ENCODE data around the gene PPP2R5C. TPM values are rescaled to one million over a fixed set of nuclear protein-coding genes. Genes with fewer than 3 reads are reported as not detected.
"Not testable (repeated sequence)": the region's sequence is repeated elsewhere in the genome, so short reads cannot be mapped to it uniquely, and the experiment has no call there.

Gene PPP2R5C
- total and polyA plus RNA-seq, 2 of the 8 experiments (the other 6 are each of a cell fraction or from before 2014, with no cell fraction given), result 49.6 to 95.9 TPM

DNA sequence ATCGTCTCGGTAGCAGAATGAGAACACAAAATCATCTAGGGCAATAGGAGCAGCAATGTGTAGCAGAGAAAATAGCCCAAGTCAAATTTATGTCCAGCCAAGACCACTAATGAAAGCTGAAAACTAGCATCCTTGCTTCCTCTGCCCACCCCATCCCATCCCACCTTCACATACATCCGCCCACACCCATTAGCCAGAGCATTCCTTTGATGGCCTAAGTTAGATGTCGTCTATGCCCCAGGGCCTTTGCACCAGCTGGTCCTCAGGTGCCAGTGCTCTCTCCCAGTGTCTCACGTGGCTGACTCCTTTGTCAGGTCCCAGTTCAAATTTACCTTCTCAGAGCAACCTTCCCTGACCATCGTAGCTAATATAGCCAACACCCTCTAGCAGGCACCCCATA, 17.8 kb upstream of the PPP2R5C start (continued):
- TF ChIP-seq BRCA1 (IDR thresholded peaks at IDR 0.05; ENCODE audit: low read depth, low read length), result no peak
- TF ChIP-seq SP4 (IDR thresholded peaks at IDR 0.05; ENCODE audit: low read length), result no peak
- TF ChIP-seq FOSL1 (IDR thresholded peaks at IDR 0.05; ENCODE audit: insufficient read depth, low read depth, low read length), result no peak
- TF ChIP-seq CTBP2 (IDR thresholded peaks at IDR 0.05; ENCODE audit: borderline replicate concordance, insufficient read depth, insufficient read length, low read length), result no peak

DNA sequence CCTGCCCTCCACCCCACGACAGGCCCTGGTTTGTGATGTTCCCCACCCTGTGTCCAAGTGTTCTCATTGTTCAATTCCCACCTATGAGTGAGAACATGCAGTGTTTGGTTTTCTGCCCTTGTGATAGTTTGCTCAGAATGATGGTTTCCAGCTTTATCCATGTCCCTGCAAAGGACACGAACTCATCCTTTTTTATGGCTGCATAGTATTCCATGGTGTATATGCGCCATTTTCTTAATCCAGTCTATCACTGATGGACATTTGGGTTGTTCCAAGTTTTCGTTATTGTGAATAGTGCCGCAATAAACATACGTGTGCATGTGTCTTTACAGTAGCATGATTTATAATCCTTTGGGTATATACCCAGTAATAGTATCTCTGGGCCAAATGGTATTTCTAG, 17.1 kb upstream of the PPP2R5C start:
- H3K9ac ChIP-seq (replicated peaks in 1 of 4; ENCODE audit: extremely low read depth in 1 of 4, low read depth in 3 of 4, low read length in 3 of 4); H3K18ac ChIP-seq (ENCODE audit: extremely low read depth, low read length); H2BK120ac ChIP-seq (replicated peaks; ENCODE audit: low read depth, low read length); H3K79me2 ChIP-seq (ENCODE audit: control insufficient read depth in 1 of 2, insufficient read depth in 2 of 2, low read length in 2 of 2); H2BK20ac ChIP-seq (ENCODE audit: low read length); H4K8ac ChIP-seq (ENCODE audit: extremely low read depth, insufficient read depth, low read length); POLR2A ChIA-PET (ENCODE audit: partially characterized antibody); H3K23me2 ChIP-seq (ENCODE audit: low read depth, low read length); H3K56ac ChIP-seq (replicated peaks; ENCODE audit: insufficient read length, low read depth, low read length); H2BK5ac ChIP-seq (ENCODE audit: low read depth, low read length); H2BK12ac ChIP-seq (ENCODE audit: low read depth, low read length); DNase-seq (ENCODE audit: low read depth in 1 of 2, low spot score in 2 of 2); H3K27me3 ChIP-seq (replicated peaks in 1 of 4; ENCODE audit: control insufficient read depth in 3 of 4, extremely low read depth in 1 of 4, insufficient read depth in 3 of 4, low read length in 3 of 4); H2AK5ac ChIP-seq (ENCODE audit: low read depth, low read length); H3K27ac ChIP-seq (ENCODE audit: low read depth, low read length); H3K23ac ChIP-seq (ENCODE audit: insufficient read length); H4K5ac ChIP-seq (ENCODE audit: insufficient read length, low read depth, low read length); H3K36me3 ChIP-seq (ENCODE audit: control insufficient read depth in 2 of 4, insufficient read depth in 4 of 4, low read length in 3 of 4); FAIRE-seq; H3K4me3 ChIP-seq (ENCODE audit: extremely low read depth in 1 of 4, insufficient read depth in 2 of 4, low read depth in 3 of 4, low read length in 4 of 4); H4K91ac ChIP-seq (replicated peaks; ENCODE audit: insufficient read length, low read length); H3K79me1 ChIP-seq (ENCODE audit: low read depth, low read length); H2BK15ac ChIP-seq (ENCODE audit: low read length); H3K4me2 ChIP-seq (ENCODE audit: insufficient read depth in 1 of 2, low read depth in 2 of 2, low read length in 2 of 2); H3K14ac ChIP-seq (ENCODE audit: insufficient read length); H2AFZ ChIP-seq (ENCODE audit: low read length); H3K4ac ChIP-seq (replicated peaks; ENCODE audit: insufficient read length, low read depth, low read length); H3K4me1 ChIP-seq (replicated peaks in 1 of 4; ENCODE audit: control insufficient read depth in 3 of 4, insufficient read depth in 4 of 4, low read length in 3 of 4); H4K20me1 ChIP-seq (replicated peaks in 1 of 2; ENCODE audit: control insufficient read depth in 1 of 2, insufficient read depth in 2 of 2, low read length in 2 of 2): not testable (repeated sequence)
- WGBS, 2 experiments (ENCODE audit: extremely low coverage in 1 of 2, insufficient coverage in 1 of 2, insufficient read length in 1 of 2, insufficient replicate concordance in 2 of 2, low coverage in 1 of 2, low lambda C conversion rate in 2 of 2, missing lambda C conversion rate in 1 of 2), result 98% methylated on average over 6 of the region's 6 CpGs; no CpG with 5 or more reads in 1 of the 2 experiments
- CTCF ChIA-PET (ENCODE audit: partially characterized antibody), result interaction anchor here (1.5 kb wide), 1 partner anchor 13 kb away, joined by 3 read pairs; no protein-coding TSS in a partner anchor
- peaks cover 8 to 10% of the 10 kb centered on the region in 2 experiments; a peak in 3 of 4 replicates for H3K9me3 ChIP-seq (ENCODE audit: insufficient read depth in 2 of 2, low read depth in 1 of 2, low read length in 1 of 2)
